Uterus (tissue), 2 donors: Measurements from ENCODE around the gene NAA40.

Experiments used
- CTCF ChIP-seq, 4 experiments: fragments of 200-600 bp in 2 of 4; fragments of 450-650 bp in 2 of 4; sonication (generic) in 2 of 4; IDR thresholded peaks; one replicate each; pipeline ENCODE4 v1.5.1; 2016 to 2019; ENCODE audit warnings: antibody characterized with exemption in 4 of 4, mild to moderate bottlenecking in 2 of 4, moderate library complexity in 1 of 4
- POLR2A ChIP-seq, 2 donors: fragments of 450-650 bp; IDR thresholded peaks; one replicate each; pipeline ENCODE4 v1.6.1; 2016; ENCODE audit warnings: antibody characterized with exemption in 2 of 2, mild to moderate bottlenecking in 1 of 2, moderate library complexity in 1 of 2

GRCh38 chr11:63906087-63906486, 32.7 kb upstream of the NAA40 start:
- TF ChIP-seq CTCF (IDR thresholded peaks at IDR 0.05), result no peak
- no peak for TF ChIP-seq POLR2A (IDR thresholded peaks at IDR 0.05)
